ENCODE measurements around the gene ANK3.

Gene ANK3

GRCh38 chr10:60389413-60390025 lies at the start of gene ANK3:
ANK3 (minus strand) TSS chr10:60389875; CDS start chr10:60389538, 337 bp downstream.
- DNase-seq (ENCODE audit: low read depth) = no peak

DNA sequence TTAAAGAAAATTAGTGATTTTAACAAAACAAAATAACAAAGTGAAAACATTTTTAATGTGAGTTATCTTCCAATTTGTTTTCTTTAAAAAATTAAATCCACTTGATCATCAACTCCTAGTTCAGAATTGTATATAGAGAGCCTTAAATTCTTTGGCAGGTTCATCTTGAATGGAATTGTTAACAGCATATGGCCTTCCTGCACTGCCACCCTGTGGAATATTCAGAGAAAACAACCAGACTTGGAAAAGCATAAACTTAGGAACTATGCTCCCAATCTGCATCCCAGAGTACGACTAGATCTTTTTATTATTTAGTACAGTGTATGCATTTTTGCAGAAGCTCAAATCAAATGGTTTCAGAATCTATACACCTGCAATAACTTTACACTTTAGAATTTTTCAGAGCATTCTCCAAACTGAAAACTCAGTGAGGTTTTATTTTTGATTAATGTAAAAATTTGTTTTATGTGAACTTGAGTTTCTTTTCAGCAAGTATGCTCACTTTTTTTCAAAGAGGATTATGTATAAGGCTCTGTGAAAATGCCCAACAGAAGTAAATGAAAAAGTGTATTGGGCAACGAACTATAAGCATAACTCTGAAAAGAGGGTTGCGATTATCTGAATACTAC lies 44.9 kb upstream of the ANK3 start:
- DNase-seq (ENCODE audit: low read depth) = no peak

GRCh38 chr10:60433684-60434083 lies 44.0 kb upstream of the ANK3 start:
- DNase-seq (ENCODE audit: low read depth) = no peak

GRCh38 chr10:60430836-60431597 lies 41.3 kb upstream of the ANK3 start:
- no peak for DNase-seq (ENCODE audit: low read depth)

DNA sequence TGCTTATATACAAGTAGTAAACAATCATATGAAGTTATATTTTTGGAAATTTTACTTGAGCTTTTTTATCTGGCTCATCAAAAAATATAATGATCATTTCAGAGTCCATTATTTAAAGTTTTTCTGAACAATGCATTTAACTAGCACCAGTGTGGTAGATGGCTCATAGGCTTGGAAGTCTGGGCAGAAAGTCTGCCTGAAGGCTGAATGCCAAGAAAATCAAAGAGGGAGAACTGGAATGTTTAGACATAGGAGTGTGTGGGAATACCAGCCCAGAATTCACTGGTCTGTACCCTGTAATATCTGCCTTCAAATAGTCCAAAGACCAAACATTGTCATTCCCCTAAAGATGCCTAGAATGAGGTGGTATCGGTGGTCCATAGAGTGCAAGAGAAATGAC lies 40.3 kb upstream of the ANK3 start:
- no peak for DNase-seq (ENCODE audit: low read depth)

DNA sequence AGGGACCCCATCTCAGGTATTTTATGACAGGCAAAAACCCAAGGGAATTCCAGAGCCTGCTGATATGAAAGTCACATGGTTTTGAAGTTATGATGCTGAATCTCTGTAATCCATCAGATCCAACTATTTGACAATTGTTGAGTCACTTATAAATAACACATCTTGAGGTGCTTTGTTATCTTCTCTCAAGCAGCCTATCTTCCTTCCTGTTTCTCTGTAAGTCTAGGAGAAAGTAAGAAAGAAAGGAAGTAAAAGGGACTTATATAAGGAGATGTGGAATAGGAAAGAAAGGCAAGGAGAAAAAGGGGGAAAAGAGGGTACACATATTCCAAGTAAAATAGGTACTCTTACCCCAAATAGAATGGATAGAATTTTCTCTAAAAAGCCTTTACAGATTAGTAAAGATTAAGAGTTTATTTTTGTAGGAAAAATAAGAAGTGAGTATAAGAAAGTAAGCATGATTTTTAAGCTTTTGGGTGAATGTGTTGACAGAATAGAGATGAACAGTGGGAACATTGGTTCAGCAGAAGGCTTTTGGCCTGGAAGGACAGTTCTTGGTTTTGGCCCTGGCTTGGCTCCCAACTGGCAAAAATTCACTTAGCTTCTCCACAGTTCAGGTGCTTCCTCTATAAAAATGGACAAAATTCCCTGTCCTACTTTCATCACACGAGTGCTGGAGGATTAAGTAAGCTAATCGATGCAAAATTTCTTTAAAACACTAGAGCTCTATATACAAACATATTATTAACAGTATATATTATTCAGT lies 39.6 kb upstream of the ANK3 start:
- DNase-seq (ENCODE audit: low read depth) = no peak

DNA sequence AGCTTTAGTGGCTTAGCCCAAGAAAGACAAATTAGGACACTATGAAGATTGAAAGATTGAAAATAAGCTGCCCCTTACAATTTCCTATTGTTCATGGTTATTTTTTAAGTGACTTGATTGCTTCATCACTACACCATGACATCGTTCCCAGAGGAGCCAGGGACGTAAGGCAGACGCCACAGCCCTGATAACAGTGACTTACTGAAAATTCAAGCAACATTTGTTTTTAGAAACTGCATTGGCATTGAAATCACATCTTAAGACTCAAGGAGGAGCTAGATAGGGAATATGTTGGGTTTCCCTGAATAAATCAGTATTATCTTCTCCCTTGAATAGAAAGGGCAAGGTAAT lies 38.7 kb upstream of the ANK3 start:
- no peak for DNase-seq (ENCODE audit: low read depth)

GRCh38 chr10:60427709-60428386 lies 38.2 kb upstream of the ANK3 start:
- DNase-seq (ENCODE audit: low read depth) = no peak

GRCh38 chr10:60427148-60427547 lies 37.5 kb upstream of the ANK3 start:
- no peak for DNase-seq (ENCODE audit: low read depth)

DNA sequence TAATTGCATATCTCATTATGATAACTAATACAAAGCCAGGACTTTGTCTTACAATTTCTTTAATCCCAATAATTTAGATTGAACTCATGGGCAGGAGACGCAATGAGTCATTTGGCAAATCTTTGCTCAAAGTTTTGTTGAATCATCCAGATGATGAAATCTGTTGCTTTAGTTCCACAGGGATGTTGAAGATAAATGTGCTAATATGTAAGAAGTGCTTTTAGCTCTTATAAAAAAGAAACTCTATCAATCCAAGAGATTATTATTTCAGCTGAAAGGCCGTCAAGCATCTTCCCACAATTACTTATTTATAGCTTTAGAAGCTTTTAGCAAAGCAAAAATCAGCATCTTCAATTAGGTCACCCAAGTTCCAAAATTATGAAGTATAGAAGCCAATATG lies 36.8 kb upstream of the ANK3 start:
- no peak for DNase-seq (ENCODE audit: low read depth)

DNA sequence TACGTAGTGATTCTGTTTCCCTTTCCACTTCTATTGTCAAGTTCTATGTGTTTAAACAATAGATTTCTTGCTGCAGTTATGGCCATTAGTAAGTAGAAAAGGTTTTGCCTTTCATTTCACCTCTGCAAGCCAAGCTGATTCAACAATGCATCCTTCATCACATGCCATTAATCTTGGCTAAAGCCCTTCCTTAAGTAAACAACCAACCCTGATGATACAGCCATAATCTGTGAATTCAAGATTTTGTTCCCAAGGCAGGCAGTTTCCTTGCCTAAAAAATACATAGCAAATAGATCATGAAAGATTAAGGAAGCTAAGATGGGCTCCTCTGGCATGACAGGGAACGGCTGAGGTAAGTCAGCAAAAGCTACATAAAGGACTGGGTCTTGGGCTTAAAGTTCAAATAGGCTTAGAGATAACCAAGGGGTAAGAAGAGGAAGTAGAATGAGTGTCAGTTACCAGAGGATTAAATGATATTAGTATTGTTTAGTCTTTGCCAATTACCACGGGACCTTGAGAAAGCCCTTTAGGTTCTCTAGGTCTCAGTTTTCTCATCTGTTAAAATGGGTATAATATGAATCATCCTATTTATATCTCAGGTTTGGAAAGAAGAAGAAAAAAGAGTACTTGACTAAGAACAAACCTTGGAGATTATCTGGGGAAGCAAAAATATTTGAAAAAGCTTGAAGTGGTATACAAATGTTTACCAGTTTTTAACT lies 35.9 kb upstream of the ANK3 start:
- DNase-seq (ENCODE audit: low read depth) = no peak

DNA sequence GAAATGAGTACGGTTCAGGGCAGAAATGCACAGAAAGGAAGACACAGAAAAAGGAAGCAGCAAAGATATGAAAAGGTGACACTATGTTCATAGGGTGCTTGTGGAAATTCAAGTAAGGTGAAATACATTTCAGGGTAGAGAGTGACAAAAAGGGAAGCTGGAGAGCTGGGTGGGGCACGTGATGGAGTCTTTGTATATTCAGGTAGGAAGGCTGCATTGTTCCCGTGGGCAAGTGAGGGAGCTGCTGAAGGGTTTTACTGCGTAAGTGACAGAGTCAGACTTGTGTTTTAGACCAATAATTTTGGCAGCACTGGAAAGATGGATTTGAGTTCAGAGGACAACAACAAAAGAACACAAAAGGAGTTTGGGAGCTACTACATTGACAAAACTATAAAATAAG lies 35.3 kb upstream of the ANK3 start:
- DNase-seq (ENCODE audit: low read depth) = no peak

DNA sequence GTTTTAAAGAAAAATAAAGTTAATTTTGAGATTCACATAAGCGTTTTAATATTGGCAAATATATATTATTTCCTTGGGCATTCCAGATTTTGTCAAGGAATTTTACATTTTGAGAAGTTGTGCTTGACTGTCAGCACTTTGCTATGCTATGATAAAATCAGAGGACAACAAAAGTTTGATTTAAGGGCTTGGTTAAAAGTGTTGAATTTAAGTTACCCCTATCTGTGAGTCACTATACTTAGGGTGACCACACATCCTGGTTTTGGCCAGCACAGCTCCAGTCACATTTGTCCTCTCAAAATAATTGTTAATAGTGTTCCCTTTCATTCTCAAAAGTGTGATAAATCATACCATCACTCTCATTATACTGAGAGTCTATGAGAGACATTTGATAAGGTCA lies 34.2 kb upstream of the ANK3 start:
- DNase-seq (ENCODE audit: low read depth) = no peak

- no peak for DNase-seq (ENCODE audit: low read depth)
These were observed 33.1 kb upstream of the ANK3 start for GRCh38 chr10:60422809-60423208.

GRCh38 chr10:60420991-60421894 lies 31.6 kb upstream of the ANK3 start:
- no peak for DNase-seq (ENCODE audit: low read depth)

- DNase-seq (ENCODE audit: low read depth) = no peak
These were observed 29.6 kb upstream of the ANK3 start for GRCh38 chr10:60419249-60419648.

- DNase-seq (ENCODE audit: low read depth) = no peak
These were observed 28.2 kb upstream of the ANK3 start for GRCh38 chr10:60417901-60418300.

DNA sequence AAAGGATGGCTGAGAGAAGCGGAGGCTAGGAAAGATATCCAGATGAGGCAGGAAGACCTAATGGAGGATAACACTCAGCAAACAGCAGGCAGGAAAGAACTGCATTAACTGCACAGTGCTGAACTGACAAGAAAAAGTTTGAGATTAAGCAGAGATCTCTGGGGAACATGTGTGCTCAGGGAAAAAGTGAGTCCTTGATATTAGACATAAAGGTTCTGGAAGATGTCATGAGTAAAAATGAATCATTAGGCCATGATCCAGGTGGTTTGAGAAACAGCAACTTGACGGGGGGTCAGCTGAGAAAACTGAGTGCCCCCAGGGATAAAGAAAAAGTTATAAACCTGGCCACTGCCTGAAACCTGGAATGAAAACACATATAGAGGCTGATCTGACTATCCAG lies 27.3 kb upstream of the ANK3 start:
- no peak for DNase-seq (ENCODE audit: low read depth)

DNA sequence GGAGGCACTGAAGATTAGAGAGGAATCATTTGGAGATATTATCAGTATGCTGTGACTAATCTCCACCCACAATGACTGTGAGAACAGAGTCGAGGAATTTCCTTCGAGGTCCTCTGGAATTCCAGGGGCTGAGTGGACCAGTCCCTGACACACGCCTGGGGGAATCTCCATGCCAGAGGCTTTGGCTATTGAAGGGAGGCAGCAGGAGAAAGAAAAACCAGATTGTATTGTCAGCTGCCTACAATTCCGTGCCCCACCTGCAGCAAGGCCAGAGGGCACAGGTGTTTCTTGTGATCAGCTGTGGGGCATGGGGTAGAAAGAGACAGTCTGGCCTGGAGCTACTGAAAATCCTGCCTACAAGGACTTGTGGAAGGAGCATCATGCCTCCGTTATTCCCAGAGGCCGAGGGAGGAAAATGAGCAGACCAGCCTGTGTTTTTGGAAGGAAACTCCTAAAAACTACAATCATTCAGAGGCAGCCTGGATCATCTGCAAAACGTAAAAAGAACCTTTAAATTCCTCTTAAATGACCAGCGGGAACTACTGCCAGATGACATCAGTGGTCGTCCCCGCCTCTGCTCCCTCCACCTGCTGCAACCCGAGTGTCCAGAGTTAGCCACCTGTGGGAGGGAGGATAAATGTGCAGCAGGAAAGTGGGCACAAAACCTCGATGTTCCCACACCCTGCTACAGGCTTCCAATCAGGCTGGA lies 25.4 kb upstream of the ANK3 start:
- no peak for DNase-seq (ENCODE audit: low read depth)

- no peak for DNase-seq (ENCODE audit: low read depth)
These were observed 24.4 kb upstream of the ANK3 start for GRCh38 chr10:60414111-60414510.

Measured in stimulated activated CD8-positive, alpha-beta memory T cell treated with anti-CD3 and anti-CD28 coated beads, Interleukin-7, amount 100 ng/mL, for 24 hours (primary cell).